ENCODE measurements around the gene EFCAB12.

- TF ChIP-seq FOXM1 (IDR thresholded peaks at IDR 0.05; ENCODE audit: borderline replicate concordance) = no peak
- TF ChIP-seq, protein P1, sequence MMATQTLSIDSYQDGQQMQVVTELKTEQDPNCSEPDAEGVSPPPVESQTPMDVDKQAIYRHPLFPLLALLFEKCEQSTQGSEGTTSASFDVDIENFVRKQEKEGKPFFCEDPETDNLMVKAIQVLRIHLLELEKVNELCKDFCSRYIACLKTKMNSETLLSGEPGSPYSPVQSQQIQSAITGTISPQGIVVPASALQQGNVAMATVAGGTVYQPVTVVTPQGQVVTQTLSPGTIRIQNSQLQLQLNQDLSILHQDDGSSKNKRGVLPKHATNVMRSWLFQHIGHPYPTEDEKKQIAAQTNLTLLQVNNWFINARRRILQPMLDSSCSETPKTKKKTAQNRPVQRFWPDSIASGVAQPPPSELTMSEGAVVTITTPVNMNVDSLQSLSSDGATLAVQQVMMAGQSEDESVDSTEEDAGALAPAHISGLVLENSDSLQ (IDR thresholded peaks at IDR 0.05) = no peak
- no peak for TF ChIP-seq BHLHE40 (IDR thresholded peaks at IDR 0.05; ENCODE audit: borderline replicate concordance)
- no peak for TF ChIP-seq TARDBP (IDR thresholded peaks at IDR 0.05)
- TF ChIP-seq FOXK2 (IDR thresholded peaks at IDR 0.05) = no peak
Observed at GRCh38 chr3:129356756-129357425, 71.5 kb downstream of the EFCAB12 start.

All from HEK293T (cell line).